Activated T-helper 17 cell treated with anti-CD3 and anti-CD28 coated beads, Interleukin-2, amount 50 U/mL, for 72 hours (primary cell): Measurements from ENCODE around the gene NR3C1. TPM values are rescaled to one million over a fixed set of nuclear protein-coding genes. Genes with fewer than 3 reads are reported as not detected.

ENCODE experiments used
- ATAC-seq: fragments of 150-1000 bp; cut with Tn5 transposase; replicated peaks from 2 replicates; pipeline ENCODE4 v1.10.0; 2021; ENCODE audit warnings: mild to moderate bottlenecking, moderate library complexity
- H3K27ac Mint-ChIP-seq: one replicate; pipeline ENCODE4 v1.8.0; 2022; ENCODE audit warnings: mixed read lengths
- H3K27me3 Mint-ChIP-seq: one replicate; pipeline ENCODE4 v1.8.0; 2022; ENCODE audit warnings: mixed read lengths
- H3K36me3 Mint-ChIP-seq: one replicate; pipeline ENCODE4 v1.8.0; 2022; ENCODE audit warnings: low read depth, mild to moderate bottlenecking, mixed read lengths
- H3K4me1 Mint-ChIP-seq: one replicate; pipeline ENCODE4 v1.8.0; 2022; ENCODE audit warnings: mixed read lengths
- H3K4me3 Mint-ChIP-seq: one replicate; pipeline ENCODE4 v1.8.0; 2022; ENCODE audit warnings: mild to moderate bottlenecking, mixed read lengths
- H3K9me3 Mint-ChIP-seq: one replicate; pipeline ENCODE4 v1.8.0; 2022; ENCODE audit warnings: mixed read lengths
- total RNA-seq, 2 donors: library from RNA; stranded (reverse); gene quantifications; one replicate each; pipeline ENCODE4 v1.2.3, GENCODE V29; 2022

The NR3C1 gene
- total RNA-seq, 2 donors from 2014 or later: 33.2 to 48.3 TPM

- Mint-ChIP-seq H3K27me3 (no peaks in the 10 kb centered on the region), H3K4me3 (peak overlapping the region; percentile 90), H3K27ac (no peak overlapping the region), H3K36me3 (peaks cover 59% of the 10 kb centered on the region), H3K9me3 (no peaks in the 10 kb centered on the region), H3K4me1 (peaks cover 48% of the 10 kb centered on the region)
- no peak for ATAC-seq
These were observed 5.5 kb downstream of the NR3C1 start for GRCh38 chr5:143398053-143398355.

- Mint-ChIP-seq H3K4me1 (peaks cover 48% of the 10 kb centered on the region), H3K9me3 (no peaks in the 10 kb centered on the region), H3K4me3 (peak overlapping the region; percentile 90), H3K27ac (no peak overlapping the region), H3K36me3 (peaks cover 59% of the 10 kb centered on the region), H3K27me3 (no peaks in the 10 kb centered on the region)
- no peak for ATAC-seq
These were observed 6.0 kb downstream of the NR3C1 start for GRCh38 chr5:143397302-143398052.

- Mint-ChIP-seq H3K27me3 (no peaks in the 10 kb centered on the region), H3K27ac (peak overlapping the region; percentile 79), H3K36me3 (peaks cover 57% of the 10 kb centered on the region), H3K4me1 (peaks cover 41% of the 10 kb centered on the region), H3K4me3 (peak overlapping the region; percentile 83), H3K9me3 (no peaks in the 10 kb centered on the region)
- ATAC-seq: peak; percentile 30
These were observed 7.0 kb downstream of the NR3C1 start for GRCh38 chr5:143396353-143396940.

GRCh38 chr5:143395638-143396352 lies 7.7 kb downstream of the NR3C1 start:
- ATAC-seq: peak; percentile 87
- Mint-ChIP-seq H3K4me1 (peaks cover 34% of the 10 kb centered on the region), H3K27me3 (no peaks in the 10 kb centered on the region), H3K27ac (peak overlapping the region; percentile 79), H3K4me3 (peak overlapping the region; percentile 83), H3K36me3 (peaks cover 50% of the 10 kb centered on the region), H3K9me3 (no peaks in the 10 kb centered on the region)

GRCh38 chr5:143393524-143393923 lies 10.0 kb downstream of the NR3C1 start:
- H3K9me3 Mint-ChIP-seq: no peaks in the 10 kb centered on the region
- H3K36me3 Mint-ChIP-seq: peaks cover 38% of the 10 kb centered on the region
- no peak for ATAC-seq
- no peak overlapping the region for H3K4me3 Mint-ChIP-seq
- peaks cover 28% of the 10 kb centered on the region for H3K4me1 Mint-ChIP-seq
- H3K27ac Mint-ChIP-seq: no peak overlapping the region
- no peaks in the 10 kb centered on the region for H3K27me3 Mint-ChIP-seq

GRCh38 chr5:143390941-143391340 lies 12.5 kb downstream of the NR3C1 start:
- peaks cover 35% of the 10 kb centered on the region for H3K4me1 Mint-ChIP-seq
- no peak overlapping the region for H3K27ac Mint-ChIP-seq
- H3K4me3 Mint-ChIP-seq: no peak overlapping the region
- H3K27me3 Mint-ChIP-seq: no peaks in the 10 kb centered on the region
- H3K36me3 Mint-ChIP-seq: peaks cover 24% of the 10 kb centered on the region
- ATAC-seq: no peak
- H3K9me3 Mint-ChIP-seq: peaks cover under 1% of the 10 kb centered on the region

- H3K27me3 Mint-ChIP-seq: no peaks in the 10 kb centered on the region
- no peak overlapping the region for H3K4me3 Mint-ChIP-seq
- peaks cover 37% of the 10 kb centered on the region for H3K4me1 Mint-ChIP-seq
- no peak overlapping the region for H3K27ac Mint-ChIP-seq
- peaks cover 7% of the 10 kb centered on the region for H3K9me3 Mint-ChIP-seq
- no peak for ATAC-seq
- H3K36me3 Mint-ChIP-seq: peaks cover 27% of the 10 kb centered on the region
These were observed 13.2 kb downstream of the NR3C1 start for GRCh38 chr5:143390258-143390657.

- peaks cover 43% of the 10 kb centered on the region for H3K36me3 Mint-ChIP-seq
These were observed 16.8 kb downstream of the NR3C1 start for GRCh38 chr5:143386725-143387124.

GRCh38 chr5:143384865-143385657 lies 18.4 kb downstream of the NR3C1 start:
- ATAC-seq: no peak
- Mint-ChIP-seq H3K27me3 (no peaks in the 10 kb centered on the region), H3K4me3 (peak overlapping the region; percentile 52), H3K36me3 (peaks cover 51% of the 10 kb centered on the region), H3K27ac (no peak overlapping the region), H3K9me3 (peaks cover 14% of the 10 kb centered on the region), H3K4me1 (peaks cover 52% of the 10 kb centered on the region)

More at GRCh38 chr5:143386725-143387124, 16.8 kb downstream of the NR3C1 start:
- H3K4me1 Mint-ChIP-seq: peaks cover 38% of the 10 kb centered on the region
- peak overlapping the region; percentile 66 for H3K27ac Mint-ChIP-seq
- ATAC-seq: peak; percentile 96
- H3K4me3 Mint-ChIP-seq: peak overlapping the region; percentile 52
- no peaks in the 10 kb centered on the region for H3K27me3 Mint-ChIP-seq
- H3K9me3 Mint-ChIP-seq: peaks cover 9% of the 10 kb centered on the region

GRCh38 chr5:143383988-143384387 lies 19.5 kb downstream of the NR3C1 start:
- Mint-ChIP-seq H3K27me3 (no peaks in the 10 kb centered on the region), H3K4me1 (peaks cover 58% of the 10 kb centered on the region), H3K36me3 (peaks cover 43% of the 10 kb centered on the region), H3K4me3 (no peak overlapping the region), H3K9me3 (peaks cover 14% of the 10 kb centered on the region), H3K27ac (no peak overlapping the region)
- no peak for ATAC-seq

- Mint-ChIP-seq H3K9me3 (peaks cover 5% of the 10 kb centered on the region), H3K27ac (no peak overlapping the region), H3K36me3 (peaks cover 23% of the 10 kb centered on the region), H3K4me1 (peaks cover 47% of the 10 kb centered on the region), H3K27me3 (no peaks in the 10 kb centered on the region), H3K4me3 (no peak overlapping the region)
- ATAC-seq: no peak
These were observed 23.9 kb downstream of the NR3C1 start for GRCh38 chr5:143379606-143380005.

GRCh38 chr5:143376911-143377813 lies 26.3 kb downstream of the NR3C1 start:
- no peak overlapping the region for H3K4me3 Mint-ChIP-seq
- H3K27ac Mint-ChIP-seq: no peak overlapping the region
- peaks cover 21% of the 10 kb centered on the region for H3K36me3 Mint-ChIP-seq
- ATAC-seq: peak; percentile 26
- H3K27me3 Mint-ChIP-seq: no peaks in the 10 kb centered on the region
- H3K9me3 Mint-ChIP-seq: peaks cover 5% of the 10 kb centered on the region
- H3K4me1 Mint-ChIP-seq: peaks cover 47% of the 10 kb centered on the region

GRCh38 chr5:143376195-143376779 lies 27.2 kb downstream of the NR3C1 start:
- Mint-ChIP-seq H3K9me3 (peaks cover 5% of the 10 kb centered on the region), H3K36me3 (peaks cover 26% of the 10 kb centered on the region), H3K4me3 (no peak overlapping the region), H3K27me3 (no peaks in the 10 kb centered on the region), H3K27ac (no peak overlapping the region), H3K4me1 (peaks cover 48% of the 10 kb centered on the region)
- no peak for ATAC-seq
